K562 (cell line): ENCODE data around the gene NUP160. TPM values are rescaled to one million over a fixed set of nuclear protein-coding genes. Genes with fewer than 3 reads are reported as not detected.

Experiments used
- ARID1B ChIP-seq: fragments of 450-650 bp; IDR thresholded peaks from 2 replicates; pipeline ENCODE4 v1.6.1; 2016; ENCODE audit warnings: antibody characterized with exemption, mild to moderate bottlenecking, inconsistent platforms
- BDP1 ChIP-seq: IDR thresholded peaks from 3 replicates; pipeline ENCODE4 v1.6.1; 2011; ENCODE audit not compliant: insufficient read length, insufficient read depth
- DMBX1 ChIP-seq: fragments of 250-450 bp; sonication (Bioruptor Pico); IDR thresholded peaks from 2 replicates; pipeline ENCODE4 v1.8.0; 2022; ENCODE audit warnings: inconsistent platforms, mild to moderate bottlenecking, moderate library complexity, borderline replicate concordance
- EP300 ChIP-seq: IDR thresholded peaks from 2 replicates; pipeline ENCODE4 v1.6.1; 2012; ENCODE audit warnings: low read length, improper control_type of control experiment
- ETS2 ChIP-seq: IDR thresholded peaks from 2 replicates; pipeline ENCODE4 v1.6.1; 2016; ENCODE audit warnings: borderline replicate concordance, missing genetic modification characterization, mild to moderate bottlenecking, moderate library complexity, missing compliant biosample characterization; ENCODE audit not compliant: poor library complexity, severe bottlenecking
- GATAD2A ChIP-seq: fragments of 450-650 bp; IDR thresholded peaks from 2 replicates; pipeline ENCODE4 v1.6.1; 2017
- KDM1A ChIP-seq, 2 experiments: fragments of 450-650 bp; IDR thresholded peaks; 2 replicates each; pipeline ENCODE4 v1.6.1; 2016; ENCODE audit warnings: mild to moderate bottlenecking in 2 of 2
- LARP7 ChIP-seq: fragments of 450-650 bp; IDR thresholded peaks from 2 replicates; pipeline ENCODE4 v1.6.1; 2016
- LCOR ChIP-seq: sonication (generic); formaldehyde crosslinking; IDR thresholded peaks from 2 replicates; pipeline ENCODE4 v1.8.0; 2022; ENCODE audit warnings: mild to moderate bottlenecking, missing genetic modification reagents
- PCBP1 ChIP-seq: fragments of 200-400 bp; formaldehyde crosslinking; IDR thresholded peaks from 2 replicates; pipeline ENCODE4 v1.6.1; 2018; ENCODE audit warnings: mild to moderate bottlenecking, low read depth, low read length; ENCODE audit not compliant: poor library complexity, severe bottlenecking
- RBFOX2 ChIP-seq: fragments of 200-400 bp; formaldehyde crosslinking; IDR thresholded peaks from 2 replicates; pipeline ENCODE4 v1.6.1; 2017; ENCODE audit warnings: low read depth, mild to moderate bottlenecking, low read length, moderate library complexity
- RFX1 ChIP-seq: fragments of 450-650 bp; IDR thresholded peaks from 2 replicates; pipeline ENCODE4 v1.6.1; 2016; ENCODE audit warnings: mild to moderate bottlenecking, moderate library complexity
- ZNF212 ChIP-seq: fragments of 450-650 bp; formaldehyde crosslinking; IDR thresholded peaks from 2 replicates; pipeline ENCODE4 v1.4.0; 2020; ENCODE audit warnings: mild to moderate bottlenecking
- polyA plus RNA-seq, 8 experiments: library from polyadenylated mRNA; depleted of rRNA in 4 of 8; stranded (reverse) in 5 of 8; unstranded in 3 of 8; fragments of >200 nt; fragmentation: Nextera tagmentation in 2 of 8; fragmentation: Illumina TruSeq in 1 of 8; extraction: Ambion mirVana in 2 of 8; extraction: Trizol in 1 of 8; gene quantifications; 2 replicates each; pipeline versions ENCODE4 v1.2.1 to v1.2.3, GENCODE V29; 2011 to 2014; ENCODE audit warnings: inconsistent platforms in 1 of 8, missing spikeins in 1 of 8
- total RNA-seq, 7 experiments: library from RNA; depleted of rRNA in 6 of 7; stranded (reverse); fragments of >200 nt in 6 of 7; fragmentation: Illumina TruSeq in 2 of 7; extraction: Trizol in 2 of 7; gene quantifications; 2 replicates each; pipeline versions ENCODE4 v1.2.1 to v1.2.3, GENCODE V29; 2011 to 2021; ENCODE audit warnings: low replicate concordance in 1 of 7
- TF ChIP-seq, protein P1 (sequence below), 2 experiments: fragments of 450-650 bp; IDR thresholded peaks; 2 replicates each; pipeline ENCODE4 v1.6.1; 2016
- TF ChIP-seq, protein P2 (sequence below): fragments of 450-650 bp; IDR thresholded peaks from 2 replicates; pipeline ENCODE4 v1.6.1; 2018; ENCODE audit not compliant: partially characterized antibody
- TF ChIP-seq, protein P3 (sequence below): fragments of 250-450 bp; sonication (Bioruptor Pico); IDR thresholded peaks from 2 replicates; pipeline ENCODE4 v1.5.1; 2021; ENCODE audit warnings: mild to moderate bottlenecking
- TF ChIP-seq, protein P4 (sequence below), 2 experiments: fragments of 450-650 bp; conservative IDR thresholded peaks; 2 replicates each; pipeline ENCODE4 v1.6.1; 2017; ENCODE audit warnings: mild to moderate bottlenecking in 2 of 2, moderate library complexity in 2 of 2
- TF ChIP-seq, protein P5 (sequence below): fragments of 250-450 bp; sonication (Bioruptor Pico); IDR thresholded peaks from 2 replicates; pipeline ENCODE4 v1.9.0; 2021; ENCODE audit warnings: mild to moderate bottlenecking
- TF ChIP-seq, protein P6 (sequence below): sonication (generic); formaldehyde crosslinking; IDR thresholded peaks from 2 replicates; pipeline ENCODE4 v1.8.0; 2022; ENCODE audit warnings: missing genetic modification reagents, mild to moderate bottlenecking, borderline replicate concordance

Gene NUP160
- total and polyA plus RNA-seq, 9 of the 15 experiments (the other 6 are each of a cell fraction or from before 2014, with no cell fraction given): 41.5 to 112 (median 65.0) TPM

DNA sequence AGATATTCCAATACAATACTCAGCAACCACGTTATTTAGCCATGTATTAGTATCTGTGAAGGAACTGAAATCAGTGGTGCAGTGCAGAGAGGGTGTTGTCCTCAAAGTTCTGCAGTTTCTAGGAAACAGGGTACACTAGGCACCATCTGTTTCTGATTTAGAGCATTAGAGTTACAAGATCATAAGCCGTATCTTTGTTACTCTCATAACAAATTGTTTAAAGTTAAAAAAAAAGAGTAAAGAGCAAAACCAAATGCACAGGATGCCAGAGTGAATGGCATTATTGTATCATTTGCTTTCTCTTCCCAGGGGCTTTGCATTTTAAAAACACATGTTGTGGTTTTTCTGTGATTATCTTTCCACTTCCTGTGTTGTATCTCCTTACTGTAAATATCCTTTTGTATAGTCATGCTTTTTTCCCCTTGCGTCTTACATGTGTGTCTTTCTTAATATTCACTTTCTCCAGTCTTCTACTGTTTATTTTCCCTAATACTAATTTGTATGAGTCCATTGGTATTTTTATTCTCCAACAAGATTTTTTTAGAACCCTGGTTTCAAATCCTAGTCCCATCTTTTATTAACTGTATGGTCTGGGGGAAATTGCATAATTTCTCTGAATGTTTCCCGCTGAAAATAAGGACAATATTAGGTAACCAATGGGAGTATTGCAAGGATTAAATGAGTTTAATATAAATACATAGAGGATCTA lies 15.2 kb upstream of the NUP160 start (continued):
- TF ChIP-seq, protein P1, sequence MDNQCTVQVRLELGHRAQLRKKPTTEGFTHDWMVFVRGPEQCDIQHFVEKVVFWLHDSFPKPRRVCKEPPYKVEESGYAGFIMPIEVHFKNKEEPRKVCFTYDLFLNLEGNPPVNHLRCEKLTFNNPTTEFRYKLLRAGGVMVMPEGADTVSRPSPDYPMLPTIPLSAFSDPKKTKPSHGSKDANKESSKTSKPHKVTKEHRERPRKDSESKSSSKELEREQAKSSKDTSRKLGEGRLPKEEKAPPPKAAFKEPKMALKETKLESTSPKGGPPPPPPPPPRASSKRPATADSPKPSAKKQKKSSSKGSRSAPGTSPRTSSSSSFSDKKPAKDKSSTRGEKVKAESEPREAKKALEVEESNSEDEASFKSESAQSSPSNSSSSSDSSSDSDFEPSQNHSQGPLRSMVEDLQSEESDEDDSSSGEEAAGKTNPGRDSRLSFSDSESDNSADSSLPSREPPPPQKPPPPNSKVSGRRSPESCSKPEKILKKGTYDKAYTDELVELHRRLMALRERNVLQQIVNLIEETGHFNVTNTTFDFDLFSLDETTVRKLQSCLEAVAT (IDR thresholded peaks at IDR 0.05): peak in 1 of 2 experiments; percentile 39; a peak in 1 of 4 replicates
- TF ChIP-seq, protein P2, sequence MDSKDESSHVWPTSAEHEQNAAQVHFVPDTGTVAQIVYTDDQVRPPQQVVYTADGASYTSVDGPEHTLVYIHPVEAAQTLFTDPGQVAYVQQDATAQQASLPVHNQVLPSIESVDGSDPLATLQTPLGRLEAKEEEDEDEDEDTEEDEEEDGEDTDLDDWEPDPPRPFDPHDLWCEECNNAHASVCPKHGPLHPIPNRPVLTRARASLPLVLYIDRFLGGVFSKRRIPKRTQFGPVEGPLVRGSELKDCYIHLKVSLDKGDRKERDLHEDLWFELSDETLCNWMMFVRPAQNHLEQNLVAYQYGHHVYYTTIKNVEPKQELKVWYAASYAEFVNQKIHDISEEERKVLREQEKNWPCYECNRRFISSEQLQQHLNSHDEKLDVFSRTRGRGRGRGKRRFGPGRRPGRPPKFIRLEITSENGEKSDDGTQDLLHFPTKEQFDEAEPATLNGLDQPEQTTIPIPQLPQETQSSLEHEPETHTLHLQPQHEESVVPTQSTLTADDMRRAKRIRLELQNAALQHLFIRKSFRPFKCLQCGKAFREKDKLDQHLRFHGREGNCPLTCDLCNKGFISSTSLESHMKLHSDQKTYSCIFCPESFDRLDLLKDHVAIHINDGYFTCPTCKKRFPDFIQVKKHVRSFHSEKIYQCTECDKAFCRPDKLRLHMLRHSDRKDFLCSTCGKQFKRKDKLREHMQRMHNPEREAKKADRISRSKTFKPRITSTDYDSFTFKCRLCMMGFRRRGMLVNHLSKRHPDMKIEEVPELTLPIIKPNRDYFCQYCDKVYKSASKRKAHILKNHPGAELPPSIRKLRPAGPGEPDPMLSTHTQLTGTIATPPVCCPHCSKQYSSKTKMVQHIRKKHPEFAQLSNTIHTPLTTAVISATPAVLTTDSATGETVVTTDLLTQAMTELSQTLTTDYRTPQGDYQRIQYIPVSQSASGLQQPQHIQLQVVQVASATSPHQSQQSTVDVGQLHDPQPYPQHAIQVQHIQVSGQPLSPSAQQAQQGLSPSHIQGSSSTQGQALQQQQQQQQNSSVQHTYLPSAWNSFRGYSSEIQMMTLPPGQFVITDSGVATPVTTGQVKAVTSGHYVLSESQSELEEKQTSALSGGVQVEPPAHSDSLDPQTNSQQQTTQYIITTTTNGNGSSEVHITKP: no peak
- TF ChIP-seq RBFOX2: no peak
- TF ChIP-seq, protein P3, sequence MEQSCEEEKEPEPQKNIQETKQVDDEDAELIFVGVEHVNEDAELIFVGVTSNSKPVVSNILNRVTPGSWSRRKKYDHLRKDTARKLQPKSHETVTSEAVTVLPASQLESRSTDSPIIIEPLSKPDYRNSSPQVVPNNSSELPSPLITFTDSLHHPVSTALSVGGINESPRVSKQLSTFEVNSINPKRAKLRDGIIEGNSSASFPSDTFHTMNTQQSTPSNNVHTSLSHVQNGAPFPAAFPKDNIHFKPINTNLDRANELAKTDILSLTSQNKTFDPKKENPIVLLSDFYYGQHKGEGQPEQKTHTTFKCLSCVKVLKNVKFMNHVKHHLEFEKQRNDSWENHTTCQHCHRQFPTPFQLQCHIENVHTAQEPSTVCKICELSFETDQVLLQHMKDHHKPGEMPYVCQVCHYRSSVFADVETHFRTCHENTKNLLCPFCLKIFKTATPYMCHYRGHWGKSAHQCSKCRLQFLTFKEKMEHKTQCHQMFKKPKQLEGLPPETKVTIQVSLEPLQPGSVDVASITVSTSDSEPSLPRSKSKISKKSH (CRISPR knock-in tag): no peak
- TF ChIP-seq, protein P4, sequence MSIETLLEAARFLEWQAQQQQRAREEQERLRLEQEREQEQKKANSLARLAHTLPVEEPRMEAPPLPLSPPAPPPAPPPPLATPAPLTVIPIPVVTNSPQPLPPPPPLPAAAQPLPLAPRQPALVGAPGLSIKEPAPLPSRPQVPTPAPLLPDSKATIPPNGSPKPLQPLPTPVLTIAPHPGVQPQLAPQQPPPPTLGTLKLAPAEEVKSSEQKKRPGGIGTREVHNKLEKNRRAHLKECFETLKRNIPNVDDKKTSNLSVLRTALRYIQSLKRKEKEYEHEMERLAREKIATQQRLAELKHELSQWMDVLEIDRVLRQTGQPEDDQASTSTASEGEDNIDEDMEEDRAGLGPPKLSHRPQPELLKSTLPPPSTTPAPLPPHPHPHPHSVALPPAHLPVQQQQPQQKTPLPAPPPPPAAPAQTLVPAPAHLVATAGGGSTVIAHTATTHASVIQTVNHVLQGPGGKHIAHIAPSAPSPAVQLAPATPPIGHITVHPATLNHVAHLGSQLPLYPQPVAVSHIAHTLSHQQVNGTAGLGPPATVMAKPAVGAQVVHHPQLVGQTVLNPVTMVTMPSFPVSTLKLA (conservative IDR thresholded peaks at IDR 0.05): peak; percentile 15 to 47; a peak in 1 of 4 replicates
- peak; percentile 53; the same call in 1 of the 2 replicates for TF ChIP-seq EP300
- TF ChIP-seq GATAD2A: no peak
- TF ChIP-seq, protein P5, sequence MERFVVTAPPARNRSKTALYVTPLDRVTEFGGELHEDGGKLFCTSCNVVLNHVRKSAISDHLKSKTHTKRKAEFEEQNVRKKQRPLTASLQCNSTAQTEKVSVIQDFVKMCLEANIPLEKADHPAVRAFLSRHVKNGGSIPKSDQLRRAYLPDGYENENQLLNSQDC: no peak
- TF ChIP-seq ARID1B: peak; percentile 70
- no peak for TF ChIP-seq ZNF212 (CRISPR knock-in tag)
- TF ChIP-seq ETS2: no peak
- peak in 1 of 2 experiments; percentile 54; a peak in 3 of 4 replicates for TF ChIP-seq KDM1A (IDR thresholded peaks at IDR 0.05)
- no peak for TF ChIP-seq DMBX1 (CRISPR knock-in tag)
- peak; percentile 26; the same call in 1 of the 2 replicates for TF ChIP-seq RFX1
- TF ChIP-seq, protein P6, sequence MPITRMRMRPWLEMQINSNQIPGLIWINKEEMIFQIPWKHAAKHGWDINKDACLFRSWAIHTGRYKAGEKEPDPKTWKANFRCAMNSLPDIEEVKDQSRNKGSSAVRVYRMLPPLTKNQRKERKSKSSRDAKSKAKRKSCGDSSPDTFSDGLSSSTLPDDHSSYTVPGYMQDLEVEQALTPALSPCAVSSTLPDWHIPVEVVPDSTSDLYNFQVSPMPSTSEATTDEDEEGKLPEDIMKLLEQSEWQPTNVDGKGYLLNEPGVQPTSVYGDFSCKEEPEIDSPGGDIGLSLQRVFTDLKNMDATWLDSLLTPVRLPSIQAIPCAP (CRISPR knock-in tag): no peak
- no peak for TF ChIP-seq LCOR
- TF ChIP-seq LARP7: no peak
- TF ChIP-seq BDP1: no peak
- no peak for TF ChIP-seq PCBP1
